Neural progenitor cell (in vitro differentiated cells): ENCODE measurements around the gene TMC4.

Source experiments
- EZH2 ChIP-seq: fragments of 200-600 bp; sonication (generic); IDR thresholded peaks from 2 replicates; pipeline ENCODE4 v1.6.1; 2017; ENCODE audit warnings: antibody characterized with exemption, mild to moderate bottlenecking, moderate library complexity
- TF ChIP-seq, protein P1 (sequence below): fragments of 200-600 bp; sonication (generic); IDR thresholded peaks from 2 replicates; pipeline ENCODE4 v1.5.1; 2017; ENCODE audit warnings: antibody characterized with exemption, mild to moderate bottlenecking

DNA sequence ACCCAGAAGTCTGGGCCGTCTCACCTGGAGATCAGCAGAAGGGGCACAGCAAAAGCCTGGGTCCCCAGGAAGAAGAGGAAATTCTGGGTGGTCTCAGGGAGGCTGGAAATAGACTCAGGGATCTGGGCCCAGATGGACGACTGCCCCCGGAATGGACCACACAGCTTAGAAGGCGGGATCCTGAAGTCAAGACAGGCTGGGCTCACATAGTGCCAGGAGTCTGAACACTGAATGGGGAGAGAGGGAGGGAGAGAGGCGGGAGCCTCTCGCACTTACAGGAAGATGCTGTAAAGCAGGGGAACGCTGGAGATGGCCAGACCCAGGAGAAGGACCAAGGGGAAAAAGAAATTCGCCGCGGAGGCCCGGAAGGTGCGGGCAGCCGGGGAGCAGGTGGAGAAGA is 12.1 kb downstream of the TMC4 start:
- TF ChIP-seq, protein P1, sequence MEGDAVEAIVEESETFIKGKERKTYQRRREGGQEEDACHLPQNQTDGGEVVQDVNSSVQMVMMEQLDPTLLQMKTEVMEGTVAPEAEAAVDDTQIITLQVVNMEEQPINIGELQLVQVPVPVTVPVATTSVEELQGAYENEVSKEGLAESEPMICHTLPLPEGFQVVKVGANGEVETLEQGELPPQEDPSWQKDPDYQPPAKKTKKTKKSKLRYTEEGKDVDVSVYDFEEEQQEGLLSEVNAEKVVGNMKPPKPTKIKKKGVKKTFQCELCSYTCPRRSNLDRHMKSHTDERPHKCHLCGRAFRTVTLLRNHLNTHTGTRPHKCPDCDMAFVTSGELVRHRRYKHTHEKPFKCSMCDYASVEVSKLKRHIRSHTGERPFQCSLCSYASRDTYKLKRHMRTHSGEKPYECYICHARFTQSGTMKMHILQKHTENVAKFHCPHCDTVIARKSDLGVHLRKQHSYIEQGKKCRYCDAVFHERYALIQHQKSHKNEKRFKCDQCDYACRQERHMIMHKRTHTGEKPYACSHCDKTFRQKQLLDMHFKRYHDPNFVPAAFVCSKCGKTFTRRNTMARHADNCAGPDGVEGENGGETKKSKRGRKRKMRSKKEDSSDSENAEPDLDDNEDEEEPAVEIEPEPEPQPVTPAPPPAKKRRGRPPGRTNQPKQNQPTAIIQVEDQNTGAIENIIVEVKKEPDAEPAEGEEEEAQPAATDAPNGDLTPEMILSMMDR, result no peak
- no peak for TF ChIP-seq EZH2
